Peyer's patch (tissue), 4 donors: Measurements from ENCODE around the gene ENAH. TPM values are rescaled to one million over a fixed set of nuclear protein-coding genes. Genes with fewer than 3 reads are reported as not detected.

ENCODE experiments used
- DNase-seq, 3 donors: peaks; one replicate each; pipeline ENCODE4 v3.0.0-alpha.2; 2017 to 2019
- H3K27ac ChIP-seq, 4 donors: fragments of 200-600 bp; sonication (generic); one replicate each; pipeline ENCODE4 v1.5.1; 2016 to 2019
- H3K27me3 ChIP-seq, 2 donors: fragments of 200-600 bp; sonication (generic); one replicate each; pipeline ENCODE4 v1.5.1; 2019
- H3K36me3 ChIP-seq, 3 donors: fragments of 200-600 bp; sonication (generic); one replicate each; pipeline ENCODE4 v1.5.1; 2016 to 2019
- H3K4me1 ChIP-seq, 4 donors: fragments of 200-600 bp; sonication (generic); one replicate each; pipeline ENCODE4 v1.5.1; 2016 to 2019
- H3K4me3 ChIP-seq, 4 donors: fragments of 200-600 bp; sonication (generic); 1 replicate in 3 of 4; 2 replicates in 1 of 4; pipeline ENCODE4 v1.5.1; 2016 to 2019; ENCODE audit warnings: mild to moderate bottlenecking in 1 of 4
- H3K9me3 ChIP-seq, 4 donors: fragments of 200-600 bp; sonication (generic); one replicate each; pipeline ENCODE4 v1.5.1; 2016 to 2019; ENCODE audit warnings: mild to moderate bottlenecking in 1 of 4
- POLR2A ChIP-seq, 2 donors: fragments of 450-650 bp; IDR thresholded peaks; one replicate each; pipeline ENCODE4 v1.5.1; 2017; ENCODE audit warnings: antibody characterized with exemption in 2 of 2, mild to moderate bottlenecking in 2 of 2, moderate library complexity in 2 of 2
- total RNA-seq, 4 donors: library from RNA; depleted of rRNA; stranded (reverse); fragments of >200 nt; gene quantifications; one replicate each; pipeline ENCODE4 v1.1.0, GENCODE V29; 2016
- TF ChIP-seq, protein P1 (sequence below), 6 experiments: fragments of 450-650 bp in 4 of 6; fragments of 200-600 bp in 2 of 6; sonication (generic) in 1 of 6; IDR thresholded peaks; one replicate each; pipeline ENCODE4 v1.5.1; 2017 to 2019; ENCODE audit warnings: antibody characterized with exemption in 6 of 6, mild to moderate bottlenecking in 3 of 6, moderate library complexity in 1 of 6

The ENAH gene
- total RNA-seq, 4 donors from 2014 or later = 7.6 to 51.2 (median 16.5) TPM

DNA sequence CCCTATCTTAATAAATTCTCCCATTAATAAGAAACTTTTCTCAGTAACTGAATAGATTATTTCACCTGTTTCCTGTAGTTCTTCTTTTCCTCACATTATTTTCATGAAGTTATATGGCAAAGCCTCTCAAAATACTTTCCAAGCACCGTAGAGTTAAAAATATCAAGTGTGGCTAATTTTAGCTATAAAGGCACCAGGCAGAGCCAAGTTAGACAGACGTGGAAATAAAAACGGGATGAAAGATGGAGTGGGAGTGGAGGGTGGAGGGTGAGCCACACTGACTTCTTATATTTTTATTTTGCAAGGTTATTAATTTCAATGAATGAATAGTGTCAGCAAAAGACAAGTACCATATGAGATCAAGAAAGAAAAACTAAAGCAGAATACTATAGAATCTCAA is 71.7 kb downstream of the ENAH start:
- TF ChIP-seq POLR2A (IDR thresholded peaks at IDR 0.05) = no peak
- TF ChIP-seq, protein P1, sequence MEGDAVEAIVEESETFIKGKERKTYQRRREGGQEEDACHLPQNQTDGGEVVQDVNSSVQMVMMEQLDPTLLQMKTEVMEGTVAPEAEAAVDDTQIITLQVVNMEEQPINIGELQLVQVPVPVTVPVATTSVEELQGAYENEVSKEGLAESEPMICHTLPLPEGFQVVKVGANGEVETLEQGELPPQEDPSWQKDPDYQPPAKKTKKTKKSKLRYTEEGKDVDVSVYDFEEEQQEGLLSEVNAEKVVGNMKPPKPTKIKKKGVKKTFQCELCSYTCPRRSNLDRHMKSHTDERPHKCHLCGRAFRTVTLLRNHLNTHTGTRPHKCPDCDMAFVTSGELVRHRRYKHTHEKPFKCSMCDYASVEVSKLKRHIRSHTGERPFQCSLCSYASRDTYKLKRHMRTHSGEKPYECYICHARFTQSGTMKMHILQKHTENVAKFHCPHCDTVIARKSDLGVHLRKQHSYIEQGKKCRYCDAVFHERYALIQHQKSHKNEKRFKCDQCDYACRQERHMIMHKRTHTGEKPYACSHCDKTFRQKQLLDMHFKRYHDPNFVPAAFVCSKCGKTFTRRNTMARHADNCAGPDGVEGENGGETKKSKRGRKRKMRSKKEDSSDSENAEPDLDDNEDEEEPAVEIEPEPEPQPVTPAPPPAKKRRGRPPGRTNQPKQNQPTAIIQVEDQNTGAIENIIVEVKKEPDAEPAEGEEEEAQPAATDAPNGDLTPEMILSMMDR (IDR thresholded peaks at IDR 0.05) = no peak
- DNase-seq = no peak
- no peak overlapping the region for H3K4me3 ChIP-seq
- H3K27me3 ChIP-seq = no peaks in the 10 kb centered on the region
- H3K9me3 ChIP-seq = no peaks in the 10 kb centered on the region
- H3K4me1 ChIP-seq = peaks cover 0 to 4% (median 0%) of the 10 kb centered on the region in 4 donors
- no peaks in the 10 kb centered on the region for H3K36me3 ChIP-seq
- no peak overlapping the region for H3K27ac ChIP-seq

DNA sequence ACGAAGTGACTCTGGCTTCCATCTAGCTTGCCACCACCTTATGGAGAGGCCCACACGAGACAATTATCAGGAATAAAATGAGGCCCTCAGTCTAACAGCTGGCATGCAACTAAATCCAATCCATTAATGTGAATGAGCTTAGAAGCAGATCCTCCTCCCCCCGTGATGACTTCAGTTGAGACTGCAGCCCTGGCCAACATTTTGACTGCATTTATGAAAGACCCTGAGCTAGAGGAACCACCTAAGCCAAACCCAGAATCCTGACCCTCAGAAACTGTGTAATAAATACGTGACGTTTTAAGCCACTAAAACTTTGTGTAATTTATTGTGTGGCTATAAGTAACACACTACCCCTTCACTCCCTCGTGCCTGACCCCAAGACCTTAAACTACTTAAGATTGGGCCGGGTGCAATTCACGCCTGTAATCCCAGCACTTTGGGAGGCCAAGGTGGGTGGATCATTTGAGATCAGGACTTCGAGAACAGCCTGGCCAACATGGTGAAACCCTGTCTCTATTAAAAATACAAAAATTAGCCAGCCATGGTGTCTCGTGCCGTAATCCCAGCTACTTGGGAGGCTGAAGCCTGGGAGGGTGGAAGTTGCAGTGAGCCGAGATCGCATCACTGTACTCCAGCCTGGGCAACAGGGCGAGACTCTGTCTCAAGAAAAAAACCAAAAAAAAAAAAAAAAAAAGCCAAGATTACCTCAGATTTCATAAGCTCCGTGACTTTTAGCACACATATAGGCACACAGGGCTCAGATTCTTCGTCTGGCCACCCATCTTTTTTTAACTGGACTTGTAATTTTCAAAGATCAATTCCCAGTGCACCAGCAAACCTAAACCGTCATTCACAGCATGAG is 72.5 kb downstream of the ENAH start:
- TF ChIP-seq, protein P1 (IDR thresholded peaks at IDR 0.05) = no peak
- no peak for TF ChIP-seq POLR2A (IDR thresholded peaks at IDR 0.05)
- Histone ChIP-seq H3K4me3 (no peak overlapping the region), H3K36me3 (no peaks in the 10 kb centered on the region), H3K9me3 (no peaks in the 10 kb centered on the region), H3K4me1 (peaks cover 0 to 4% (median 0%) of the 10 kb centered on the region in 4 donors), H3K27ac (no peak overlapping the region), H3K27me3 (no peaks in the 10 kb centered on the region)
- no peak for DNase-seq

DNA sequence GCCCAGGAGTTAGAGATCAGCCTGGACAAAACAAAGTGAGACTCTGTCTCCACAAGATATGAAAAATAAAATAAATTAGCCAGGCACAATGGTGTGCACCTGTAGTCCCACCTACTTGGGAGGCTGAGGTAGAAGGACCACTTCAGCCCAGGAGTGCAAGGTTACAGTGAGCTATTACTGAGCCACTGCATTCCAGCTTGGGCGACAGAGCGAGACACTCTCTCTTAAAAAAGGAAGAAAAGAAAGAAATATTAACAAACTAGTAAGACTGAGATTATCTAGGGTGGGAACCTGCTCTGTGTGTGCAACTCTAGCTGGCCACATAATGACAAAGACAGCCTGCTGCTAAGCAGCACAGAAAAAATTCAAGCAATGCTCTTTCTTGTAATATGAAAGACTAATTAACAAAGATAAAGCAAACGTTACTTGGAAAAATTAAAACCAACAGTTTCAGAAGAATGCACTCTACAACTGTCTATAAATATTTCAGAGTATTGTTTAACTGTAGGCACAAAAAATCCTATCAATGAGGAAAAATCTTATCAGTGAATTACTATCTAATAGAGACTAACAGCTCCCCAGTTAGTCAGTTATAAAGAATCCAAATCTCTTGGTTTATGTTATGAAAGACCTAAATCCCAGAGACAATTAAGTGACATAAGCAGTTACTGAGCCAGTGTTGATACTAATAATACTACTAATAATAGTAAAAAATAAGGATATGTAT is 74.5 kb downstream of the ENAH start:
- H3K27ac ChIP-seq = no peak overlapping the region
- H3K36me3 ChIP-seq = no peaks in the 10 kb centered on the region
- H3K9me3 ChIP-seq = no peaks in the 10 kb centered on the region
- TF ChIP-seq, protein P1 (IDR thresholded peaks at IDR 0.05) = no peak
- no peak for TF ChIP-seq POLR2A (IDR thresholded peaks at IDR 0.05)
- H3K4me1 ChIP-seq = peaks cover 0 to 4% (median 0%) of the 10 kb centered on the region in 4 donors
- no peak for DNase-seq
- no peak overlapping the region for H3K4me3 ChIP-seq
- no peaks in the 10 kb centered on the region for H3K27me3 ChIP-seq

DNA sequence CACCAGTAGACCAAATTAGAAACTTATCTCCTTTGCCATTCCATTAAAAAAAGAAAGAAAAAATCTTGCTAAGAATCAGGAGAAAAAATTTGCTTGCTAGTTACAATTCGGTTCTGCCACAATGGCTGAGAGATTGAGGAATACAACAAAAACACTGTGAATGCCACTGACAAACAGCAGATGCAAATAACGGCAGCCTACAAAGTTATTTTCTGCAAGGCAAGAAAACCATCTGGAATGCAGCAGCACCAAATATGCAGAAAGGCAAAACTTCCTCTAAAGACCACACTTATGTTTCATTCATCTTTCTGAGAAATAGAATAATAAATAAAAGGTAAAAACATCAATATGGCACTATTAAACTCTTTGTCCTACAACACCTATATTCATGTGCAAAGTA is 75.7 kb downstream of the ENAH start:
- peaks cover 0 to 4% (median 0%) of the 10 kb centered on the region in 4 donors for H3K4me1 ChIP-seq
- no peak for DNase-seq
- H3K27me3 ChIP-seq = no peaks in the 10 kb centered on the region
- H3K27ac ChIP-seq = no peak overlapping the region
- no peak overlapping the region for H3K4me3 ChIP-seq
- no peaks in the 10 kb centered on the region for H3K36me3 ChIP-seq
- TF ChIP-seq, protein P1 (IDR thresholded peaks at IDR 0.05) = no peak
- TF ChIP-seq POLR2A (IDR thresholded peaks at IDR 0.05) = no peak
- H3K9me3 ChIP-seq = no peaks in the 10 kb centered on the region

DNA sequence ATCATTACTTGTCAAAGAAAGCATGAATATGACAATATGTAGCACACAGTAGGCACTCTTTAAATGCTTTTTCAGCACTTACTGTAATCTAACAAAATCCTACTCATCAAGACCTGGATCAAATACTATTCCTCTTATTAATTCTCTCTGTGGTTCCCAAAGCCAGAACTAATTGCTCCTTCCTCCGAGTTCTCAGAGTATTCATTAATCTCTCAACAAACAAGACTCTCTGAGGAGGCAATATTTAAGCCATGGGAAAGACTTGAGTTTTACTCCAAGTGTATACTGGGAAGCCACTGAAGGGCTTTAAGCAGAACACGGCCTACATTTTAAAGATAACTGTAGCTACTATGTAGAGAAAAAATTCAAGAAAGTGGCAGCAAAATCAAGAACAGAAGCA is 79.7 kb downstream of the ENAH start:
- TF ChIP-seq, protein P1 (IDR thresholded peaks at IDR 0.05) = no peak
- TF ChIP-seq POLR2A (IDR thresholded peaks at IDR 0.05) = no peak

More for the DNA sequence above, 79.7 kb downstream of the ENAH start:
- Histone ChIP-seq H3K9me3 (no peaks in the 10 kb centered on the region), H3K36me3 (no peaks in the 10 kb centered on the region), H3K4me3 (no peak overlapping the region), H3K4me1 (no peaks in the 10 kb centered on the region), H3K27me3 (no peaks in the 10 kb centered on the region), H3K27ac (no peak overlapping the region)
- DNase-seq = no peak
